MM.1S (cell line): ENCODE data around the gene ALPK3.

ENCODE experiments used
- CTCF ChIP-seq: fragments of 300-600 bp; sonication (generic); IDR thresholded peaks from 2 replicates; pipeline ENCODE4 v1.5.1; 2016; ENCODE audit warnings: antibody characterized with exemption, low read length, mixed read lengths
- EZH2 ChIP-seq: fragments of 300-600 bp; sonication (generic); optimal IDR thresholded peaks from 2 replicates; pipeline ENCODE3; 2017; ENCODE audit warnings: low read depth, mild to moderate bottlenecking, antibody characterized with exemption, low read length, mixed read lengths

- TF ChIP-seq CTCF (no peak), EZH2 (no peak)
Measured at GRCh38 chr15:84812842-84813241, 4.3 kb upstream of the ALPK3 start.
